GM12878 (cell line): ENCODE measurements around the gene MRPL34. TPM values are rescaled to one million over a fixed set of nuclear protein-coding genes. Genes with fewer than 3 reads are reported as not detected.

ENCODE experiments used
- ATAC-seq: fragments of 200-7000 bp; cut with Tn5 transposase; 3 replicates; pipeline ENCODE4 v1.9.1; 2020; ENCODE audit warnings: mild to moderate bottlenecking, moderate library complexity
- BruUV-seq: library from RNA; stranded (reverse); fragments of 400-500 nt; replicated peaks from 2 replicates; lab custom pipeline; 2021; lab: Mats Ljungman, UMichigan
- CTCF ChIA-PET: fragments of 300-600 bp; sonication (Branson Sonifier 250); formaldehyde crosslinking; extraction: SDS; loops from one replicate; lab custom pipeline; 2021; ENCODE audit warnings: inconsistent platforms; lab: Yijun Ruan, JAX
- POLR2A ChIA-PET: fragments of 350-600 bp; formaldehyde crosslinking; extraction: SDS; loops from one replicate; lab custom pipeline; 2021; ENCODE audit warnings: inconsistent platforms; lab: Charles Lee
- RAD21 ChIA-PET: fragments of 300-600 bp; sonication (Branson Sonifier 250); formaldehyde crosslinking; loops from one replicate; lab custom pipeline; 2023; ENCODE audit warnings: antibody characterized with exemption; ENCODE audit not compliant: unreplicated experiment; lab: Charles Lee
- SMC1A ChIA-PET: fragments of 300-600 bp; sonication (Branson Sonifier 250); formaldehyde crosslinking; loops from one replicate; lab custom pipeline; 2023; ENCODE audit not compliant: unreplicated experiment, uncharacterized antibody; lab: Charles Lee
- DNase-seq: peaks from one replicate; pipeline ENCODE4 v3.0.0-alpha.2; 2011; ENCODE audit warnings: low read depth, low spot score
- FAIRE-seq: peaks from 3 replicates; lab custom pipeline; 2011; peaks lifted over from hg19 to GRCh38; lab: Jason Lieb, UNC
- H2AFZ ChIP-seq: 2 replicates; pipeline ENCODE4 v1.6.0; 2011; ENCODE audit warnings: low read depth, low read length, control low read depth; ENCODE audit not compliant: control insufficient read depth
- H3K27ac ChIP-seq: 2 replicates; pipeline ENCODE4 v1.5.1; 2011; ENCODE audit warnings: control low read depth; ENCODE audit not compliant: control insufficient read depth, insufficient read depth
- H3K27me3 ChIP-seq, 2 experiments: replicated peaks in 1 of 2; 2 replicates each; pipeline versions ENCODE4 v1.6.0 to v1.6.1; 2011; ENCODE audit warnings: low read length in 1 of 2; ENCODE audit not compliant: control insufficient read depth in 2 of 2, insufficient read depth in 2 of 2
- H3K36me3 ChIP-seq, 2 experiments: 2 replicates each; pipeline ENCODE4 v1.5.1; 2011; ENCODE audit warnings: low read length in 1 of 2; ENCODE audit not compliant: control insufficient read depth in 2 of 2, insufficient read depth in 2 of 2
- H3K4me1 ChIP-seq: 2 replicates; pipeline ENCODE4 v1.6.1; 2011; ENCODE audit warnings: mild to moderate bottlenecking, low read length, moderate library complexity, mixed read lengths; ENCODE audit not compliant: control insufficient read depth, insufficient read depth
- H3K4me2 ChIP-seq: 2 replicates; pipeline ENCODE4 v1.6.0; 2011; ENCODE audit warnings: control low read depth; ENCODE audit not compliant: control insufficient read depth, insufficient read depth
- H3K4me3 ChIP-seq: fragments of 200-600 bp; sonication (generic); 2 replicates; pipeline ENCODE4 v1.5.1; 2016
- H3K79me2 ChIP-seq: 2 replicates; pipeline ENCODE4 v1.6.0; 2011; ENCODE audit warnings: low read length; ENCODE audit not compliant: control insufficient read depth, insufficient read depth
- H3K9ac ChIP-seq: 2 replicates; pipeline ENCODE4 v1.8.0; 2011; ENCODE audit warnings: low read length, control low read depth, mixed read lengths; ENCODE audit not compliant: control insufficient read depth, insufficient read depth
- H3K9me3 ChIP-seq: replicated peaks from 3 replicates; pipeline ENCODE4 v1.5.1; 2011; ENCODE audit warnings: mild to moderate bottlenecking, low read length; ENCODE audit not compliant: control insufficient read depth, insufficient read depth
- H4K20me1 ChIP-seq: 2 replicates; pipeline ENCODE4 v1.6.0; 2011; ENCODE audit not compliant: control insufficient read depth, insufficient read depth
- BMI1 ChIP-seq: fragments of 450-650 bp; IDR thresholded peaks from 2 replicates; pipeline ENCODE4 v1.6.1; 2016; ENCODE audit warnings: mild to moderate bottlenecking, moderate library complexity, borderline replicate concordance
- CHD2 ChIP-seq: IDR thresholded peaks from 2 replicates; pipeline ENCODE4 v1.6.1; 2011; ENCODE audit warnings: low read depth, low read length, improper control_type of control experiment, borderline replicate concordance
- MEF2A ChIP-seq: IDR thresholded peaks from 2 replicates; pipeline ENCODE4 v1.6.1; 2011; ENCODE audit warnings: low read depth, mild to moderate bottlenecking, low read length, moderate library complexity; ENCODE audit not compliant: insufficient read depth
- PAX5 ChIP-seq: IDR thresholded peaks from 2 replicates; pipeline ENCODE4 v1.6.1; 2011; ENCODE audit warnings: low read depth, low read length, borderline replicate concordance
- RB1 ChIP-seq: fragments of 450-650 bp; formaldehyde crosslinking; IDR thresholded peaks from 2 replicates; pipeline ENCODE4 v1.6.1; 2017; ENCODE audit warnings: mild to moderate bottlenecking, borderline replicate concordance
- WGBS: methylation state at CpG from one replicate; pipeline ENCODE4 v1.1.6; 2016; ENCODE audit warnings: low lambda C conversion rate; ENCODE audit not compliant: insufficient replicate concordance, insufficient coverage; ENCODE audit errors: missing lambda C conversion rate; 5-methylcytosine and 5-hydroxymethylcytosine counted together
- in situ Hi-C: fragments of 300-500 bp; cut with MboI; formaldehyde crosslinking; loops from 9 replicates; pipeline ENCODE4 v1.14.3; 2018; ENCODE audit warnings: mixed read lengths
- intact Hi-C: fragments of 100-400 bp; cut with micrococcal nuclease; formaldehyde crosslinking; loops from one replicate; pipeline ENCODE4 v1.14.2; 2022; ENCODE audit not compliant: unreplicated experiment
- polyA plus RNA-seq, 11 experiments: library from polyadenylated mRNA; depleted of rRNA in 4 of 11; unstranded in 6 of 11; stranded (reverse) in 5 of 11; fragments of >200 nt; fragmentation: Nextera tagmentation in 4 of 11; fragmentation: Illumina TruSeq in 1 of 11; extraction: Ambion mirVana in 4 of 11; extraction: Trizol in 1 of 11; gene quantifications; 1 replicate in 1 of 11; 2 replicates in 10 of 11; pipeline versions ENCODE4 v1.2.1 to v1.2.3, GENCODE V29; 2011 to 2016; ENCODE audit warnings: inconsistent platforms in 2 of 11, missing spikeins in 2 of 11, low read depth in 1 of 11
- total RNA-seq, 4 experiments: library from RNA; depleted of rRNA in 3 of 4; stranded (reverse); fragments of >200 nt in 3 of 4; fragmentation: Illumina TruSeq in 1 of 4; extraction: Trizol in 1 of 4; gene quantifications; 2 replicates each; pipeline versions ENCODE4 v1.2.1 to v1.2.3, GENCODE V29; 2013 to 2021
- TF ChIP-seq, protein P1 (sequence below): fragments of 450-650 bp; IDR thresholded peaks from 2 replicates; pipeline ENCODE4 v1.6.1; 2016; ENCODE audit warnings: mild to moderate bottlenecking
- TF ChIP-seq, protein P2 (sequence below): IDR thresholded peaks from 2 replicates; pipeline ENCODE4 v1.6.1; 2012; ENCODE audit warnings: improper control_type of control experiment, low read depth, low read length; ENCODE audit not compliant: insufficient replicate concordance

The MRPL34 gene
- total and polyA plus RNA-seq, 10 of the 15 experiments (the other 5 are each of a cell fraction or from before 2014, with no cell fraction given): 8.6 to 198 (median 78.6) TPM

- TF ChIP-seq PAX5: no peak
Observed at GRCh38 chr19:17314007-17314593, 8.4 kb downstream of the MRPL34 start (continued).

- SMC1A ChIA-PET: no interaction called here
- no peak overlapping the region for H3K9ac ChIP-seq
- intact Hi-C loops: no loop called here
- in situ Hi-C loops: no loop called here
- H3K27me3 ChIP-seq: no peaks in the 10 kb centered on the region
- 65% methylated on average over 6 of the region's 6 CpGs for WGBS
- TF ChIP-seq RB1: no peak
- no peaks in the 10 kb centered on the region for H3K4me1 ChIP-seq
- no peak overlapping the region for H3K4me3 ChIP-seq
- H3K4me2 ChIP-seq: no peak overlapping the region
- FAIRE-seq (no peak), DNase-seq (no peak), ATAC-seq (no peak)
- no peaks in the 10 kb centered on the region for H3K79me2 ChIP-seq
- no peaks in the 10 kb centered on the region for H3K9me3 ChIP-seq
- H2AFZ ChIP-seq: no peak overlapping the region
- H4K20me1 ChIP-seq: no peaks in the 10 kb centered on the region
- RAD21 ChIA-PET: no interaction called here
- CTCF ChIA-PET: no interaction called here
- no TSS peak for BruUV-seq
- peaks cover 13 to 20% of the 10 kb centered on the region in 2 experiments; a peak in 3 of 4 replicates for H3K36me3 ChIP-seq
- POLR2A ChIA-PET: no interaction called here
- no peak overlapping the region for H3K27ac ChIP-seq
Observed at GRCh38 chr19:17318966-17319365, 13.3 kb downstream of the MRPL34 start.

- no peak overlapping the region for H3K4me3 ChIP-seq
- ChIA-PET SMC1A (no interaction called here), CTCF (no interaction called here), POLR2A (no interaction called here), RAD21 (no interaction called here)
- H3K79me2 ChIP-seq: no peaks in the 10 kb centered on the region
- ATAC-seq: no peak
- H3K36me3 ChIP-seq: peaks cover 6 to 16% of the 10 kb centered on the region in 2 experiments; a peak in 3 of 4 replicates
- intact Hi-C loops (no loop called here), in situ Hi-C loops (no loop called here)
- no peak for DNase-seq
- H4K20me1 ChIP-seq: no peaks in the 10 kb centered on the region
- no peaks in the 10 kb centered on the region for H3K27me3 ChIP-seq
- no peak for FAIRE-seq
- no peak overlapping the region for H3K4me2 ChIP-seq
- H3K4me1 ChIP-seq: no peaks in the 10 kb centered on the region
- WGBS: 90% methylated on average over 34 of the region's 40 CpGs
- no peak overlapping the region for H3K27ac ChIP-seq
- H3K9me3 ChIP-seq: no peaks in the 10 kb centered on the region
- H2AFZ ChIP-seq: no peak overlapping the region
- BruUV-seq: TSS peak; percentile 70
- no peak overlapping the region for H3K9ac ChIP-seq
- no peak for TF ChIP-seq MEF2A
- TF ChIP-seq, protein P1, sequence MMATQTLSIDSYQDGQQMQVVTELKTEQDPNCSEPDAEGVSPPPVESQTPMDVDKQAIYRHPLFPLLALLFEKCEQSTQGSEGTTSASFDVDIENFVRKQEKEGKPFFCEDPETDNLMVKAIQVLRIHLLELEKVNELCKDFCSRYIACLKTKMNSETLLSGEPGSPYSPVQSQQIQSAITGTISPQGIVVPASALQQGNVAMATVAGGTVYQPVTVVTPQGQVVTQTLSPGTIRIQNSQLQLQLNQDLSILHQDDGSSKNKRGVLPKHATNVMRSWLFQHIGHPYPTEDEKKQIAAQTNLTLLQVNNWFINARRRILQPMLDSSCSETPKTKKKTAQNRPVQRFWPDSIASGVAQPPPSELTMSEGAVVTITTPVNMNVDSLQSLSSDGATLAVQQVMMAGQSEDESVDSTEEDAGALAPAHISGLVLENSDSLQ: no peak
- TF ChIP-seq, protein P2, sequence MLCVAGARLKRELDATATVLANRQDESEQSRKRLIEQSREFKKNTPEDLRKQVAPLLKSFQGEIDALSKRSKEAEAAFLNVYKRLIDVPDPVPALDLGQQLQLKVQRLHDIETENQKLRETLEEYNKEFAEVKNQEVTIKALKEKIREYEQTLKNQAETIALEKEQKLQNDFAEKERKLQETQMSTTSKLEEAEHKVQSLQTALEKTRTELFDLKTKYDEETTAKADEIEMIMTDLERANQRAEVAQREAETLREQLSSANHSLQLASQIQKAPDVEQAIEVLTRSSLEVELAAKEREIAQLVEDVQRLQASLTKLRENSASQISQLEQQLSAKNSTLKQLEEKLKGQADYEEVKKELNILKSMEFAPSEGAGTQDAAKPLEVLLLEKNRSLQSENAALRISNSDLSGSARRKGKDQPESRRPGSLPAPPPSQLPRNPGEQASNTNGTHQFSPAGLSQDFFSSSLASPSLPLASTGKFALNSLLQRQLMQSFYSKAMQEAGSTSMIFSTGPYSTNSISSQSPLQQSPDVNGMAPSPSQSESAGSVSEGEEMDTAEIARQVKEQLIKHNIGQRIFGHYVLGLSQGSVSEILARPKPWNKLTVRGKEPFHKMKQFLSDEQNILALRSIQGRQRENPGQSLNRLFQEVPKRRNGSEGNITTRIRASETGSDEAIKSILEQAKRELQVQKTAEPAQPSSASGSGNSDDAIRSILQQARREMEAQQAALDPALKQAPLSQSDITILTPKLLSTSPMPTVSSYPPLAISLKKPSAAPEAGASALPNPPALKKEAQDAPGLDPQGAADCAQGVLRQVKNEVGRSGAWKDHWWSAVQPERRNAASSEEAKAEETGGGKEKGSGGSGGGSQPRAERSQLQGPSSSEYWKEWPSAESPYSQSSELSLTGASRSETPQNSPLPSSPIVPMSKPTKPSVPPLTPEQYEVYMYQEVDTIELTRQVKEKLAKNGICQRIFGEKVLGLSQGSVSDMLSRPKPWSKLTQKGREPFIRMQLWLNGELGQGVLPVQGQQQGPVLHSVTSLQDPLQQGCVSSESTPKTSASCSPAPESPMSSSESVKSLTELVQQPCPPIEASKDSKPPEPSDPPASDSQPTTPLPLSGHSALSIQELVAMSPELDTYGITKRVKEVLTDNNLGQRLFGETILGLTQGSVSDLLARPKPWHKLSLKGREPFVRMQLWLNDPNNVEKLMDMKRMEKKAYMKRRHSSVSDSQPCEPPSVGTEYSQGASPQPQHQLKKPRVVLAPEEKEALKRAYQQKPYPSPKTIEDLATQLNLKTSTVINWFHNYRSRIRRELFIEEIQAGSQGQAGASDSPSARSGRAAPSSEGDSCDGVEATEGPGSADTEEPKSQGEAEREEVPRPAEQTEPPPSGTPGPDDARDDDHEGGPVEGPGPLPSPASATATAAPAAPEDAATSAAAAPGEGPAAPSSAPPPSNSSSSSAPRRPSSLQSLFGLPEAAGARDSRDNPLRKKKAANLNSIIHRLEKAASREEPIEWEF: no peak
- no peak for TF ChIP-seq CHD2
- TF ChIP-seq BMI1: no peak
Observed at GRCh38 chr19:17319473-17320238, 14.0 kb downstream of the MRPL34 start.
